KMS-11 (cell line): ENCODE results near the gene CRHR1.

Experiments
- H2AFZ ChIP-seq: fragments of 200-600 bp; sonication (generic); 2 replicates; pipeline ENCODE4 v1.6.1; 2016; ENCODE audit warnings: antibody characterized with exemption, mixed run types, low read depth
- H3K27ac ChIP-seq: fragments of 200-600 bp; sonication (generic); 2 replicates; pipeline ENCODE4 v1.6.1; 2016; ENCODE audit warnings: mild to moderate bottlenecking, mixed run types
- H3K27me3 ChIP-seq: fragments of 200-600 bp; sonication (generic); 2 replicates; pipeline ENCODE4 v1.6.1; 2017; ENCODE audit warnings: mild to moderate bottlenecking, low read depth, mixed run types, moderate library complexity; ENCODE audit not compliant: insufficient read depth
- H3K36me3 ChIP-seq: fragments of 200-600 bp; sonication (generic); 2 replicates; pipeline ENCODE4 v1.6.1; 2017; ENCODE audit warnings: mild to moderate bottlenecking, mixed run types; ENCODE audit not compliant: insufficient read depth
- H3K4me1 ChIP-seq: fragments of 200-600 bp; sonication (generic); 2 replicates; pipeline ENCODE4 v1.6.1; 2016; ENCODE audit warnings: mild to moderate bottlenecking, low read depth, mixed run types; ENCODE audit not compliant: poor library complexity, severe bottlenecking
- H3K4me2 ChIP-seq: fragments of 200-600 bp; sonication (generic); 2 replicates; pipeline ENCODE4 v1.7.0; 2016; ENCODE audit warnings: mild to moderate bottlenecking, mixed run types
- H3K4me3 ChIP-seq: fragments of 200-600 bp; sonication (generic); IDR thresholded peaks from 2 replicates; pipeline ENCODE4 v1.6.1; 2017; ENCODE audit warnings: low read depth, low read length, mixed read lengths; ENCODE audit not compliant: insufficient read depth
- H3K79me2 ChIP-seq: fragments of 200-600 bp; sonication (generic); 2 replicates; pipeline ENCODE4 v1.6.1; 2016; ENCODE audit warnings: low read depth, mixed run types; ENCODE audit not compliant: insufficient read depth
- H3K9ac ChIP-seq: fragments of 200-600 bp; sonication (generic); 2 replicates; pipeline ENCODE4 v1.6.1; 2016; ENCODE audit warnings: mild to moderate bottlenecking, mixed run types
- H4K20me1 ChIP-seq: fragments of 200-600 bp; sonication (generic); 2 replicates; pipeline ENCODE4 v1.6.1; 2016; ENCODE audit warnings: mild to moderate bottlenecking, mixed run types; ENCODE audit not compliant: insufficient read depth
- CTCF ChIP-seq: fragments of 200-600 bp; sonication (generic); conservative IDR thresholded peaks from 2 replicates; pipeline ENCODE4 v1.6.1; 2017; ENCODE audit warnings: low read depth, mild to moderate bottlenecking, antibody characterized with exemption, low read length, moderate library complexity, mixed read lengths

The CRHR1 gene

GRCh38 chr17:45782889-45783592 lies 1.1 kb upstream of the CRHR1 start:
- Histone ChIP-seq H3K27me3 (peaks cover 50% of the 10 kb centered on the region), H3K4me2 (peak overlapping the region; percentile 87)

GRCh38 chr17:45783593-45784292 lies 377 bp upstream of the CRHR1 start:
- H3K4me2 ChIP-seq: peak overlapping the region; percentile 87
- no peak overlapping the region for H3K4me3 ChIP-seq
- peaks cover 51% of the 10 kb centered on the region for H3K27me3 ChIP-seq
- peak overlapping the region; percentile 69 for H2AFZ ChIP-seq
- H3K4me1 ChIP-seq: no peaks in the 10 kb centered on the region
- no peak for TF ChIP-seq CTCF
- no peaks in the 10 kb centered on the region for H4K20me1 ChIP-seq
- no peaks in the 10 kb centered on the region for H3K79me2 ChIP-seq
- H3K36me3 ChIP-seq: no peaks in the 10 kb centered on the region
- H3K9ac ChIP-seq: no peak overlapping the region
- no peak overlapping the region for H3K27ac ChIP-seq

More at GRCh38 chr17:45782889-45783592, 1.1 kb upstream of the CRHR1 start:
- Histone ChIP-seq H3K79me2 (no peaks in the 10 kb centered on the region), H2AFZ (peak overlapping the region; percentile 69), H3K9ac (no peak overlapping the region), H4K20me1 (no peaks in the 10 kb centered on the region), H3K27ac (no peak overlapping the region), H3K4me1 (no peaks in the 10 kb centered on the region), H3K4me3 (no peak overlapping the region), H3K36me3 (no peaks in the 10 kb centered on the region)
- peak; percentile 26; the same call in 1 of the 2 replicates for TF ChIP-seq CTCF

GRCh38 chr17:45784741-45785479 lies 790 bp downstream of the CRHR1 start:
- Histone ChIP-seq H3K4me1 (no peaks in the 10 kb centered on the region), H2AFZ (peak overlapping the region; percentile 79; the same call in 1 of the 2 replicates), H3K9ac (no peak overlapping the region)

More at GRCh38 chr17:45784741-45785479, 790 bp downstream of the CRHR1 start:
- no peak overlapping the region for H3K4me3 ChIP-seq
- H3K27me3 ChIP-seq: peaks cover 56% of the 10 kb centered on the region
- H3K4me2 ChIP-seq: peak overlapping the region; percentile 97
- H4K20me1 ChIP-seq: no peaks in the 10 kb centered on the region
- no peaks in the 10 kb centered on the region for H3K36me3 ChIP-seq
- no peak overlapping the region for H3K27ac ChIP-seq
- TF ChIP-seq CTCF: no peak
- H3K79me2 ChIP-seq: no peaks in the 10 kb centered on the region
